ENCODE measurements around the gene TESMIN.

The TESMIN gene

DNA sequence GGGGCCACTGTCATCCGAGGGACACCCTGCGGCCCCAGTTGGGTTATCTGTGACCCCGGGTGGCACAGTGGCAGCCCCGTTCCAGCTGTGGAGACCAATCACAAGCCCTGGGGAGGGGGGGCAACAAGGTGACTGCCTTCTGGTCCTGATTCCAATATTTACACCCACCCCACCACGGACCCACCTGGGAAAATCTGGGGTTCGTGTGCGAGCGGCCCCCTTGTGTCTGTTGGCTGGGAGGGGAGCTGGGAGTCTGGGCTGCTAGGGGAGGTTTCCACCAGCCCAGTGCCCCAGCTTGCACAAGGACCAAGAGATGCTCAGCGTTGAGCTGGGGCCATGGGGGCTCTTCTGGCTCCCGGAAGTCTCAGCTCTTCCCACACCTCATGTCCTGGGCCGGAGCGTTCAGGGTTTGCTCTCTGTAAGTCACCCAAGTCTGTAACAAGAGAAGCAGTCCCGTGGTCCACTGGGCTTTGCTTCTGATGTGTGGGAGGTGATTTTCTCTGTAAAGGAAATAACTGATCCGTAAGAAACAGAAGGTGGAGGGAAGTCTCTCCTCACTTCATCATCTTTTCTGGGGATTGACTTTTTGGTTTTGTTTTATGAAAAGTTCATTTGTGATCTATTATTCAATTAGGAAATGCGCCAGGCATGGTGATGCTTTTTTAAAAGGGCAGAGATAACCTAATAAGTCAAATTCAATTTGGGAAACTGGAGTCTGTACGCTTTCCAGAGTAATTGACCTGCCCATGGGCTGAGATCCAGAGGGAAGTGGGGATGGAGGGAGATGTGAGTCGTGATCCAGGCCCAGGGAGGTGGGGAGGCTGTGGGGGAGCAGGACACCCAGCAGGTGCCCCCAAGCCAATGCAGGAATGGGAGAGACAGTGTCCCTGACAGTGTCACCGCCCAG is 89.4 kb downstream of the TESMIN start:
- H3K9me2 ChIP-seq (replicated peaks; ENCODE audit: insufficient read depth, low read length): no peaks in the 10 kb centered on the region
- H2AFZ ChIP-seq (ENCODE audit: low read length): no peak overlapping the region
- no peak overlapping the region for H3K27ac ChIP-seq (ENCODE audit: low read length)
- TF ChIP-seq EZH2 (optimal IDR thresholded peaks at IDR 0.05; ENCODE audit: low read depth, low read length) (no peak), EZH2phosphoT487 (IDR thresholded peaks at IDR 0.05; ENCODE audit: low read length) (no peak)
- TF ChIP-seq, protein P1, sequence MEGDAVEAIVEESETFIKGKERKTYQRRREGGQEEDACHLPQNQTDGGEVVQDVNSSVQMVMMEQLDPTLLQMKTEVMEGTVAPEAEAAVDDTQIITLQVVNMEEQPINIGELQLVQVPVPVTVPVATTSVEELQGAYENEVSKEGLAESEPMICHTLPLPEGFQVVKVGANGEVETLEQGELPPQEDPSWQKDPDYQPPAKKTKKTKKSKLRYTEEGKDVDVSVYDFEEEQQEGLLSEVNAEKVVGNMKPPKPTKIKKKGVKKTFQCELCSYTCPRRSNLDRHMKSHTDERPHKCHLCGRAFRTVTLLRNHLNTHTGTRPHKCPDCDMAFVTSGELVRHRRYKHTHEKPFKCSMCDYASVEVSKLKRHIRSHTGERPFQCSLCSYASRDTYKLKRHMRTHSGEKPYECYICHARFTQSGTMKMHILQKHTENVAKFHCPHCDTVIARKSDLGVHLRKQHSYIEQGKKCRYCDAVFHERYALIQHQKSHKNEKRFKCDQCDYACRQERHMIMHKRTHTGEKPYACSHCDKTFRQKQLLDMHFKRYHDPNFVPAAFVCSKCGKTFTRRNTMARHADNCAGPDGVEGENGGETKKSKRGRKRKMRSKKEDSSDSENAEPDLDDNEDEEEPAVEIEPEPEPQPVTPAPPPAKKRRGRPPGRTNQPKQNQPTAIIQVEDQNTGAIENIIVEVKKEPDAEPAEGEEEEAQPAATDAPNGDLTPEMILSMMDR (IDR thresholded peaks at IDR 0.05; ENCODE audit: low read length): no peak
- H3K4me1 ChIP-seq (ENCODE audit: low read length): no peaks in the 10 kb centered on the region
- no peaks in the 10 kb centered on the region for H3K36me3 ChIP-seq (replicated peaks; ENCODE audit: insufficient read depth, low read length)
- peaks cover 94% of the 10 kb centered on the region for H3K27me3 ChIP-seq (replicated peaks; ENCODE audit: insufficient read depth, low read length)
- no peaks in the 10 kb centered on the region for H3F3A ChIP-seq (ENCODE audit: insufficient read depth, low read length)
- H3K79me2 ChIP-seq (ENCODE audit: low read length): no peaks in the 10 kb centered on the region
- H3K9me3 ChIP-seq (replicated peaks; ENCODE audit: insufficient read depth, low read length): no peaks in the 10 kb centered on the region
- H3K4me2 ChIP-seq (ENCODE audit: low read depth, low read length): no peak overlapping the region
- H3K9ac ChIP-seq (ENCODE audit: low read length): no peak overlapping the region
- no peak for DNase-seq
- H3K4me3 ChIP-seq (ENCODE audit: low read length): no peak overlapping the region
- no peaks in the 10 kb centered on the region for H4K20me1 ChIP-seq (ENCODE audit: insufficient read depth, low read length)

DNA sequence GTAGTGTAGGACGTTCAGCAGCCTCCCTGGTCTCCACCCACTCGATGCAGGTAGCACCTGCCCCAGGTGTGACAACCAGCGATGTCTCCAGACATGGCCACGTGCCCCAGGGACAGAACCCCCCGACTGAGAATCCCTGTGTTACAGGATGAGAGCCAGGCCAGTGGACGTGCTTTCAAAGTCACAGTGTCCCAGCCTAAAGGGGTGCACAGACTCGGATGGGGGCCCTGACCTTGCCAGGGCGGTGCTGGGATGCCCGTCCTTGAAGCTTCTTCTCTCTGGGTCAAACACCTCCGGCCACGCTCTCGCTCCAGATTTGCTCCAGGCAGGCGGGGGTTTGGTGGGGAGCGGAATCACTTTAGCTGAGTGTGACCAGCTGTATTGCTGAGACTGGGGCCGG is 90.3 kb downstream of the TESMIN start:
- H3K36me3 ChIP-seq (replicated peaks; ENCODE audit: insufficient read depth, low read length): no peaks in the 10 kb centered on the region
- no peak overlapping the region for H3K27ac ChIP-seq (ENCODE audit: low read length)
- TF ChIP-seq, protein P1 (IDR thresholded peaks at IDR 0.05; ENCODE audit: low read length): no peak
- TF ChIP-seq EZH2phosphoT487 (IDR thresholded peaks at IDR 0.05; ENCODE audit: low read length) (no peak), EZH2 (optimal IDR thresholded peaks at IDR 0.05; ENCODE audit: low read depth, low read length) (no peak)
- H3K4me1 ChIP-seq (ENCODE audit: low read length): no peaks in the 10 kb centered on the region
- no peak overlapping the region for H3K9ac ChIP-seq (ENCODE audit: low read length)
- H3K4me3 ChIP-seq (ENCODE audit: low read length): no peak overlapping the region
- H3K9me3 ChIP-seq (replicated peaks; ENCODE audit: insufficient read depth, low read length): no peaks in the 10 kb centered on the region
- H4K20me1 ChIP-seq (ENCODE audit: insufficient read depth, low read length): no peaks in the 10 kb centered on the region
- H2AFZ ChIP-seq (ENCODE audit: low read length): no peak overlapping the region
- DNase-seq: no peak
- H3K27me3 ChIP-seq (replicated peaks; ENCODE audit: insufficient read depth, low read length): peaks cover 93% of the 10 kb centered on the region
- no peaks in the 10 kb centered on the region for H3K79me2 ChIP-seq (ENCODE audit: low read length)
- no peak overlapping the region for H3K4me2 ChIP-seq (ENCODE audit: low read depth, low read length)
- no peaks in the 10 kb centered on the region for H3F3A ChIP-seq (ENCODE audit: insufficient read depth, low read length)
- H3K9me2 ChIP-seq (replicated peaks; ENCODE audit: insufficient read depth, low read length): no peaks in the 10 kb centered on the region

DNA sequence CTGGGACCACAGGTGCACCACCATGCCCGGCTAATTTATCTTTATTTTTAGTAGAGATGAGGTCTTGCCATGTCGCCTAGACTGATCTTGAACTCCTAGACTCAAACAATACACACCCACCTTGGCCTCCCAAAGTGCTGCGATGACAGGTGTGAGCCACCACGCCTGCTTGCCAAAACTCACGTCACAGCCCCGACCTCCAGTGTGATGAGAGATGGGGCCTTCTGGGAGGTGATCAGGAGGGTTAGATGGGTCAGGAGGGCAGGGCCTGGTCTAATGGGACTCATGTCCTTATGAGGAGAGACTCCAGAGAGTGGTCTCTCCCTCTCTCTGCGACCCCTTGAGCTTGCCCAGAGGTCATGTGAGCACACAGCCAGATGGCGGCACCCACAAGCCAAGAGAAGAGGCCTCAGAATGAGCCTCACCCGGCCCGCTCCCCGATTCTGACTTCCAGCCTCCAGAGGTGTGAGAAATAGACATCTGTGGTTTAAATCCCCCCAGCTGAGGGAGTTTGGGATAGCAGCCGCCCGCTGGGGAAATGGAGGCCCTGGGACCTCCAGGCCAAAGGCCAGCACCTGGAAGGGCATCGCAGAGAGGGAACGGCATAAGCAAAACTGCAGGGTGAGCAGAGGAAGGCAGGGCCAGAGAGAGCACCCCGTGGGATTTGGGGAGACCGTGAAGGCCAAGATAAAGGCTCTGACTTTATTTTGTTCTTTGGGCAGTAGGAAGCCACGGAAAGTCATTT is 91.1 kb downstream of the TESMIN start:
- no peaks in the 10 kb centered on the region for H3K4me1 ChIP-seq (ENCODE audit: low read length)
- peaks cover 95% of the 10 kb centered on the region for H3K27me3 ChIP-seq (replicated peaks; ENCODE audit: insufficient read depth, low read length)
- H3K79me2 ChIP-seq (ENCODE audit: low read length): no peaks in the 10 kb centered on the region
- H3F3A ChIP-seq (ENCODE audit: insufficient read depth, low read length): no peaks in the 10 kb centered on the region
- H4K20me1 ChIP-seq (ENCODE audit: insufficient read depth, low read length): no peaks in the 10 kb centered on the region
- no peak overlapping the region for H3K9ac ChIP-seq (ENCODE audit: low read length)
- DNase-seq: no peak
- TF ChIP-seq EZH2 (optimal IDR thresholded peaks at IDR 0.05; ENCODE audit: low read depth, low read length) (no peak), EZH2phosphoT487 (IDR thresholded peaks at IDR 0.05; ENCODE audit: low read length) (no peak)
- TF ChIP-seq, protein P1 (IDR thresholded peaks at IDR 0.05; ENCODE audit: low read length): no peak
- H3K4me3 ChIP-seq (ENCODE audit: low read length): no peak overlapping the region
- no peak overlapping the region for H3K4me2 ChIP-seq (ENCODE audit: low read depth, low read length)
- no peaks in the 10 kb centered on the region for H3K9me3 ChIP-seq (replicated peaks; ENCODE audit: insufficient read depth, low read length)
- H3K9me2 ChIP-seq (replicated peaks; ENCODE audit: insufficient read depth, low read length): no peaks in the 10 kb centered on the region
- H3K27ac ChIP-seq (ENCODE audit: low read length): no peak overlapping the region
- no peaks in the 10 kb centered on the region for H3K36me3 ChIP-seq (replicated peaks; ENCODE audit: insufficient read depth, low read length)
- H2AFZ ChIP-seq (ENCODE audit: low read length): no peak overlapping the region
